ENCODE measurements around the gene KRTAP22-1.

- TF ChIP-seq MNT (IDR thresholded peaks at IDR 0.05) (no peak), CREM (IDR thresholded peaks at IDR 0.05) (no peak), CREM (CRISPR knock-in tag; IDR thresholded peaks at IDR 0.05) (no peak), FOXC1 (CRISPR knock-in tag; IDR thresholded peaks at IDR 0.05; ENCODE audit: borderline replicate concordance) (no peak), NR2F2 (IDR thresholded peaks at IDR 0.05; ENCODE audit: borderline replicate concordance, low read depth) (no peak), TFDP1 (CRISPR knock-in tag; IDR thresholded peaks at IDR 0.05; ENCODE audit: borderline replicate concordance) (no peak), DDIT3 (CRISPR knock-in tag; IDR thresholded peaks at IDR 0.05) (no peak), ZNF772 (CRISPR knock-in tag; IDR thresholded peaks at IDR 0.05) (no peak), SIX4 (CRISPR knock-in tag; IDR thresholded peaks at IDR 0.05) (no peak), FOXK1 (CRISPR knock-in tag; IDR thresholded peaks at IDR 0.05; ENCODE audit: borderline replicate concordance, low read depth) (no peak), KDM1A (CRISPR knock-in tag; IDR thresholded peaks at IDR 0.05) (no peak), BATF2 (CRISPR knock-in tag; IDR thresholded peaks at IDR 0.05) (no peak)
Observed at GRCh38 chr21:30561957-30562356, 38.9 kb upstream of the KRTAP22-1 start.
